GM23338 (cell line): Measurements from ENCODE around the gene RNH1.
A peak's percentile ranks its signal among the peaks of the same experiment; 100 is the strongest.

Source experiments
- CREB1 ChIP-seq: fragments of 250-450 bp; sonication (Bioruptor Pico); IDR thresholded peaks from 2 replicates; pipeline ENCODE4 v1.5.0; 2020; ENCODE audit warnings: low read depth, mild to moderate bottlenecking, moderate library complexity
- CTCF ChIP-seq, 2 experiments: fragments of 200-600 bp in 1 of 2; sonication (generic) in 1 of 2; conservative IDR thresholded peaks; 2 replicates each; pipeline versions ENCODE4 v1.5.1 to v1.6.1; 2016 to 2017; ENCODE audit warnings: antibody characterized with exemption in 2 of 2, low read depth in 2 of 2, mild to moderate bottlenecking in 2 of 2, moderate library complexity in 1 of 2
- EZH2 ChIP-seq: fragments of 200-600 bp; sonication (generic); IDR thresholded peaks from one replicate; pipeline ENCODE4 v1.8.0; 2017; ENCODE audit warnings: antibody characterized with exemption, mild to moderate bottlenecking, low read depth; ENCODE audit not compliant: unreplicated experiment
- EZH2phosphoT487 ChIP-seq: fragments of 200-600 bp; sonication (generic); IDR thresholded peaks from one replicate; pipeline ENCODE4 v1.8.1; 2018; ENCODE audit warnings: antibody characterized with exemption; ENCODE audit not compliant: unreplicated experiment
- NANOG ChIP-seq: IDR thresholded peaks from 2 replicates; pipeline ENCODE4 v1.6.1; 2016; ENCODE audit warnings: antibody characterized with exemption, borderline replicate concordance
- POLR2AphosphoS5 ChIP-seq: IDR thresholded peaks from 2 replicates; pipeline ENCODE4 v1.6.1; 2016; ENCODE audit warnings: antibody characterized with exemption, low read depth
- REST ChIP-seq: IDR thresholded peaks from one replicate; pipeline ENCODE4 v1.6.1; 2018; ENCODE audit warnings: antibody characterized with exemption; ENCODE audit not compliant: unreplicated experiment
- STAT1 ChIP-seq: IDR thresholded peaks from one replicate; pipeline ENCODE4 v1.6.1; 2016; ENCODE audit warnings: antibody characterized with exemption; ENCODE audit not compliant: unreplicated experiment

GRCh38 chr11:496834-497564 lies 10.0 kb downstream of the RNH1 start:
- TF ChIP-seq EZH2 (no peak), CREB1 (no peak), CTCF (conservative IDR thresholded peaks at IDR 0.05; ENCODE audit: low read depth in 2 of 2) (no peak), EZH2phosphoT487 (no peak), POLR2AphosphoS5 (0 out of 2 replicates have a peak, but pooled peaks have one; percentile 16), REST (no peak), NANOG (no peak), STAT1 (no peak)
